HG03354 (cell line): ENCODE results near the gene BICDL2.
A peak's percentile ranks its signal among the peaks of the same experiment; 100 is the strongest.

Experiments used
- ATAC-seq: cut with Tn5 transposase; IDR thresholded peaks from one replicate; pipeline ENCODE4 v1.9.1; 2021; ENCODE audit warnings: mild to moderate bottlenecking; ENCODE audit not compliant: unreplicated experiment, poor library complexity, severe bottlenecking

BICDL2 gene

GRCh38 chr16:3051009-3051408, 14.3 kb upstream of the BICDL2 start:
- no peak for ATAC-seq

GRCh38 chr16:3050487-3050886, 13.7 kb upstream of the BICDL2 start:
- ATAC-seq: no peak

DNA sequence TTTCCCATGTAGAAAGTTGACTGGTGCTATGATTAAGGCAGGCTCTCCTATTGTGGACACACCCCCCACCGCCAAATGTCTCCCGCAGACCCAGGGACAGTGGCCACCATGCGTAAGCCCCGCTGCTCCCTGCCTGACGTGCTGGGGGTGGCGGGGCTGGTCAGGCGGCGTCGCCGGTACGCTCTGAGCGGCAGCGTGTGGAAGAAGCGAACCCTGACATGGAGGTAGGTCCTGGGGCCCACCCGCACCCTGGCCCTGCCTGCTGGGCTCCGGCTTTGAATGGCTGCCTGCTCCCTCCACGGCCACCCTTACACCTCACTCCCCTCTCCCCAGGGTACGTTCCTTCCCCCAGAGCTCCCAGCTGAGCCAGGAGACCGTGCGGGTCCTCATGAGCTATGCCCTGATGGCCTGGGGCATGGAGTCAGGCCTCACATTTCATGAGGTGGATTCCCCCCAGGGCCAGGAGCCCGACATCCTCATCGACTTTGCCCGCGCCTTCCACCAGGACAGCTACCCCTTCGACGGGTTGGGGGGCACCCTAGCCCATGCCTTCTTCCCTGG, 13.3 kb upstream of the BICDL2 start:
- no peak for ATAC-seq

- no peak for ATAC-seq
Observed at GRCh38 chr16:3047387-3047720, 10.6 kb upstream of the BICDL2 start.

GRCh38 chr16:3046641-3047386, 10.1 kb upstream of the BICDL2 start:
- ATAC-seq: no peak

DNA sequence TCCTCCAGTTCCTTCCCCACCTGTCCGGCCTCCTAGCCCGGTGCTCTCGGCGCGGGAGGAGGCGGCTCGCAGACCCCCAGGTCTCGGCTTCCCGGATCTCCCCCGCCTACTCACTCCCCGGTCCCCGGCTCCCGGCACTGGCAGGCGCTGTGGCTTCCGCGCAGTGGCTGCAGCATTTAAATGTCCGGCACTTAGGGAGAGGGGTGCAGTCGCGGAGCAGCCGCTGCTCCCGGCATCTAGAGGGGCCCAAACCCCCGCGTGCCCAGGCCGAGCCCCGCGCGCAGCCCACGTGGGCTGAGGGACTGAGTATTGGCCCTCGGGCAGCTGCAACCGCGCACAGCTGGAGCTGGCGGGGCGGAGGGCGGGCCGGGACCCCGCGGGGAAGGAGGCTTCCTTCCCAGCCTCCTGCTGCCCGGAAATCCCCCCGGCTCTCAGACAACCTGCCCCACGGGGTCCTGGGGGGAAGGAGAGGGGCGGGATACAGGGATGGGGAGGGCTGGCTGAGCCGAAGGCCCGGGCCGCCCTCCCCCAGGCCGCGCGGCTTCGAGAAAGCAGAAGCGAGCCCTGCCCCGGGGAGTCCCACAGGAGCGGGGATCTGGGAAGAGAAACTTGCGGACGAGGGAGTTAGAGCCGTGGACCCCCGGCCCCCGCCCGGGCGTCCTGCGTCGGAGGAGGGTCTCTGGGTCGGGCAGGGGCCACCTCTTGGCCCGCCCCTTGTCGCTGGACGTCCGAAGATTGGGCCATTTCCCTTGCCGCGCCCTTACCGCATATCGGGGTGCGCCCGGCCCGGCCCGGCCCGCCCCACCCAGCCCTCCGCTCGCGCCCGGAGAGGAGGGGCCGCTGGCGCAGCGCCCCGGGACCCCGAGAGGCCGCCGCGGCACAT, 9.3 kb upstream of the BICDL2 start, which contains the start of gene MMP25:
MMP25 (plus strand) TSS at position 804 of the 883 bp plus-strand sequence. CDS start 357 bp downstream, outside the sequence.
- ATAC-seq: no peak

- ATAC-seq: no peak
Observed at GRCh38 chr16:3044708-3045107, 8.0 kb upstream of the BICDL2 start.

- no peak for ATAC-seq
Observed at GRCh38 chr16:3042376-3042775, 5.6 kb upstream of the BICDL2 start.

- no peak for ATAC-seq
Observed at GRCh38 chr16:3038896-3039295, 2.2 kb upstream of the BICDL2 start.

- no peak for ATAC-seq
Observed at GRCh38 chr16:3038256-3038655, 1.5 kb upstream of the BICDL2 start.

DNA sequence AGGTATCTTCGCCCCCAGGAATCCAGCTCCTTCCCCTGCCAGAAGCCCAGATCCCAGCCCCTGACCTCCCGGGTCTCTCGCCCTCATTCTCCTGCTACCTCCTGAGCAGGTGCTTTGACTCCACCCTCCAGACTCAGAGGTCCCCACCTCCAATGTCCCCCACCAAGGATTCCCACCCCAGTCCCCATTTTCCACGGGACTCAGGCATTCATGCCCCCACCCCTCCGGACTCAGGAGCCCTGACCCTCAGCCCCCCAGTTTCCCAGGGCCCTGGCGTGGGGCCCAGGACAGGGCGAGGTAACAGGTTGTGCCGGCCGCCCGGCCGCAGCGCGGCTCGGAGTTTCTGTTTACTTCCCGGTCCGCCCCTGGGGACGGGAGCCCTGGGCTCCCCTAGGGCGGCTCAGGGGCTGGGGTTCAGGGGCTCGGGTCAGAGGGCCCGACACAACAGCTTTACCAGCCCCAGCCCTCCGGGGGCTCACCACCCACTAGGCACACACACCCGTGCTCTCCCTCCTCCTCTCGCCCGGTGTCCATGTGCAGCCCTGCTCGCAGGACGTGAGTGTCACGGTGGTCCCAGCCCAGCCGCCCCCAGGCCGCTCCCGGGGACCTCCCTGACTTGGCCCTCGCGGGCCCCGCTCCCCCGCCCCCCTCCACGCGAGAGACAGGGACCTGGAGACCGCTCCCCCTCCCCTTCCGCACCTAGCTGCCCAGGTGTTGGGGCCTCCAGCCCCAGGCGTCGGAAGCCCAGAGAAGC, 595 bp downstream of the BICDL2 start:
- no peak for ATAC-seq

DNA sequence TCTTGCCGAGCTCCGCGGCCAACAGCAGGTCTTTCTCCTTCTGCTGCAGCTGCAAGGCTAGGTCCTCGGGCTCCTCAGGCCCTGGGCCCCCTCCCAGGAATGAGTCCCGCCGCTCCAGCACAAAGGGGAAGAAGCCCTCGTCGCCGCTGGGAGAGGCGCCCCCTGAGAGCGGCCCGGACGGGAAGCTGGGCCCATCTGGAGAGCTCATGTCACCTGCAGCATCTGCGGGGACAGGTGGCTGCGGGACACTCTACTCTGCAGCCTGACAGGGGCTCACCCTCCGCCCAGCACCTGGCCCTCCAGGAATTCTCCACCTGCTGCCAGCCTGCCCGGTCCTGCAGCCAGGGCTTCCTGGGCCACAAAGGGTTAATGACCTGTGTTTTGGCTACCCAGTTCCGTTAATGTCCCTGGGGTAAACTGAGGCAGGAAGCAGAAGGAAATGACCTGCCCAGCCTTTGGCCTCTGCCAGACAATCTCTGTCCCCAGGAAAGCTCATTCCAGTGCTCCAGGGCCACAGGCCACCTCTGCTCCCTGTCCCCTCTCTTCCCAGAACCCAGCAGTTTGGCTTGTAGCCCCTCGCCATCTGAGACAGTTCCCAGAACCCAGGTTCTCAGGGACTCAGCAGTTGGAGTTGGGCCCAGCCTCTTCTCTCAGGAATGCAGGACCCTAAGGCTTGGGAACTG, 1.3 kb downstream of the BICDL2 start:
- ATAC-seq: no peak

DNA sequence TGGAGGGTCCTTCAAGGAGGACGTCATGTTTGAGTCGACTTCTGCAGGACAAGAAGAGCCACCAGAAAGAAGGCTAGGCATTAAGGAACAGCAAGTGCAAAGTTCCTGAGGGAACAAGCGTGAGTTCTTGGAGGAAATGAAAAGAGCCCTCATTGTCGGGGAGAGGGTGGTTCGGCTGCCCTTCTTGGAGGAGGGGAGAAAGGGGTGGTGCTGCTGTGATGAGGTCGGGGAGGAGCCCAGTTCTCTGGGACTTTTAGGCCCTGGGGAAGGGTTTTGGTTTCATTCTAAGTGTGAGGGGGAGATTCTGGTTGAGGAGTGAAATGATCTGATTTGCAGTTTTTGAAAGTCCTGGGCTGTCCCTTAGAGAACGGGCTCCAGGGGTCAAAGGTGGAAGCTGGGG, 4.1 kb downstream of the BICDL2 start:
- ATAC-seq: no peak

DNA sequence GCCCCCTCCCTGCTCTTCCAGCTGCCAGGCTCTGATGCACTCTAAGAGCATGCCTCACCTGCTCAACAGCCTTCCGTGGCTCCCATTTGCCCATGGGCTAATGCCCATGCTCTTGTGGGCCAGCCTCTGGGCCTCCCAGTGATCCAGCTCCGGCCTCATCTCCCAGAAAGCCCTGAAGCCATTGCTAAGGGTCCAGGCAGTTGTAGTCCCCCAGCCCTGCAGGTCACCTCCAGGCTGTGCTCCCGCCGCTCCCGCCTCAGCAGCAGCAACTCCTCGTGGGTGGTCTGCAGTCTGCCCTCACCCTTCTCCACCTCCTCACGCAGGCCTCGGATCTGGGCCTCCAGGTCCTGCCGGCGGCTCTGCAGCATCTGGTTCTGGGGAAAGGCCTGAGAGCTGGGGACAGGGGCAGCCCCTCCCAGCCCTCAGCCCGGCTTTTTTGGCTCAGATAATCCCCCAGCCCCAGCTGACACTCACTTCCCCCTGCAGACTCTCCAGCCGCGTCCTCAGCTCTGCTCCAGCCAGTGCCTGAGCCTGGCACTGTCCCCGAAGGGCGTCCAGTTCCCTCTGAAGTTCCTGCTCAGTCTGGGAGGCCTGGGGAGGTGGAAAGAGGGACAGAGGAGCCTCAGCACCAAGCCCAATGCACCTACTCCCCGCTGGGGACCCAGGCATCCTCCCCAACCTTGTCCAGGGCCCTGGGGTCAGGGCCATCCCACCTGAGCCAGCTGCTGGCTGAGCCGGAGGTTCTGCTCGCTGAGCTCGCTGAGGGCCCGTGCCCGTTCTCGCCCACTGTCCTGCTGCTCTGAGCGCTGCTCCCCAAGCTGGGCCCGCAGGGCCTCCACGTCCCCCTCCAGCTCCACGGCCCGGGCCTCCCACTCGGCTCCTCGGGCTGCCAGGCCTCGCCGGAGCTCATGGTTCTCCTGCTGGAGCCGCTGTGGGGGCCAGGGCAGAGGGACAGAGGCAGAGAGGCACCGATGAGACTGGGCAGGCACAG, 6.2 kb downstream of the BICDL2 start:
- no peak for ATAC-seq

GRCh38 chr16:3029491-3030221, 7.1 kb downstream of the BICDL2 start:
- no peak for ATAC-seq

DNA sequence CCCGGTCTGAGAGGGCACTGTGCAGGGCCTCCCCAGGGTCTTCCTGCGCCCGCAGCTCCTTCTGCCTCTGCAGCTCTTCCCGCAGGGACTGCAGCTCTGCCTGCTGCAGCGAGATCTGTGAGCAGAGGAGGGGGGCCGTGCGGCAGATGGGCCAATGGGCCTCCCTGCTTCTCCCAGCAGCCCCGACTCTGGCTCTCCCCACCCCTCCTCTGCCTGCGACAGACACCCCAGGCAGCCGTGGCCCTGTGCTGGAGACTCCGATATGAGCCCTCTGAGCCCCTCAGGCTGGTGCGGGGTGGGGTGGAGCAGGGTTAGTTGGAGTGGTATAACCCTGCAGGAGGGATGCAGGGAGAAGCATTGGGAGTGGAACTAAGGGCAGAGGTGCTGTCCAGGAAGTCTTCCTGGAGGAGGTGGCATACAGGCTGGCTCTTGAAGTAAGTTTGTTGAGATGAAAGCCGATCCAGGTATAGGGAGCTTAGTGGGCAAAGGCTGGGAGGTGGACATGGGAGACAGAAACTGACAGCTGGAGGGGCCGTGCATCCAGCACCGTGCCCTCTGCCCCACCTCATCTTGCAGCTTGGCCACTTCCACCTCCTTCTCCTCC, 7.9 kb downstream of the BICDL2 start:
- ATAC-seq: no peak

DNA sequence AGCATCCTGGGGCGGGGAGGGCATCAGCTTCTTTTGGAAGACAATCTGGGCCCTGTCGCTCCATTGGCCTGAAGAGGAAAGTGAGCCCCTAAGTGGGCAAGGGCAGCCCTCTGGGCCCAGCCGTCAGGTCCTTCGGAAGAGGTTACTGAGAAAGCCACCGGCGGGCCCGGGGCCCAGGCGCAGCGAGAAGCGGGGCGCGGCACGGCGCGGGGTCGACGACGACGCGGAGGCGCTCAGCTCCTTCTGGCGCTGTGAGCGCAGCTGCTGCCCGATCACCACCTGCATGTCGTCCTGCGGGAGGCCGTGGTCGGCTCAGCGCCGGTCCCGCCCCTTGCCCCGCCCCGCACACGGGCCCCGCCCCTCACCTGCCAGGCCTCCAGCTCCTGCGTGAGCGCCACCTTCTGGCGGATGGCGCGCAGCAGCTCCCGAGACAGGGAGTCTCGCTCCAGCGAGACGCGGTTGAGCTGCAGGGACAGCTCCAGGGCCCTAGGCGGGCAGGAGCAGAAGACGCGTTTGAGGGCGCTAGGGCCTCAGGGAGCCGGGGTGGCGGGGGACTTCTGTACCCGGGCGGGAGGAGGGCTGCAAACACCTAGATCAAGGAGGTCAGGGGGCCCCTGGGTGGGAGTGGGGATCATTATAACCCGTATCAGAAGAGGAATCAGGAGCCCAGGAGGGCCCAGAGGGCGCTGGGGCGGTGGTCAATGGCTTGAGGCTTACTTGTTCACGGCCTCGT, 8.6 kb downstream of the BICDL2 start:
- ATAC-seq: peak; percentile 29
